Body of pancreas (tissue), 4 donors: Measurements from ENCODE around the gene STIMATE.

Source experiments
- CTCF ChIP-seq, 7 experiments: fragments of 450-650 bp in 4 of 7; fragments of 200-600 bp in 3 of 7; sonication (generic) in 3 of 7; IDR thresholded peaks; one replicate each; pipeline ENCODE4 v1.5.1; 2016 to 2019; ENCODE audit warnings: antibody characterized with exemption in 7 of 7
- POLR2A ChIP-seq, 3 donors: fragments of 450-650 bp; IDR thresholded peaks; one replicate each; pipeline ENCODE4 v1.6.1; 2016; ENCODE audit warnings: antibody characterized with exemption in 3 of 3, mild to moderate bottlenecking in 2 of 3

- TF ChIP-seq CTCF (IDR thresholded peaks at IDR 0.05) = no peak
- TF ChIP-seq POLR2A (IDR thresholded peaks at IDR 0.05) = no peak
These were observed 6.6 kb downstream of the STIMATE start for GRCh38 chr3:52890735-52891134.
